ENCODE data around the gene ZNF473.

ZNF473 gene

DNA sequence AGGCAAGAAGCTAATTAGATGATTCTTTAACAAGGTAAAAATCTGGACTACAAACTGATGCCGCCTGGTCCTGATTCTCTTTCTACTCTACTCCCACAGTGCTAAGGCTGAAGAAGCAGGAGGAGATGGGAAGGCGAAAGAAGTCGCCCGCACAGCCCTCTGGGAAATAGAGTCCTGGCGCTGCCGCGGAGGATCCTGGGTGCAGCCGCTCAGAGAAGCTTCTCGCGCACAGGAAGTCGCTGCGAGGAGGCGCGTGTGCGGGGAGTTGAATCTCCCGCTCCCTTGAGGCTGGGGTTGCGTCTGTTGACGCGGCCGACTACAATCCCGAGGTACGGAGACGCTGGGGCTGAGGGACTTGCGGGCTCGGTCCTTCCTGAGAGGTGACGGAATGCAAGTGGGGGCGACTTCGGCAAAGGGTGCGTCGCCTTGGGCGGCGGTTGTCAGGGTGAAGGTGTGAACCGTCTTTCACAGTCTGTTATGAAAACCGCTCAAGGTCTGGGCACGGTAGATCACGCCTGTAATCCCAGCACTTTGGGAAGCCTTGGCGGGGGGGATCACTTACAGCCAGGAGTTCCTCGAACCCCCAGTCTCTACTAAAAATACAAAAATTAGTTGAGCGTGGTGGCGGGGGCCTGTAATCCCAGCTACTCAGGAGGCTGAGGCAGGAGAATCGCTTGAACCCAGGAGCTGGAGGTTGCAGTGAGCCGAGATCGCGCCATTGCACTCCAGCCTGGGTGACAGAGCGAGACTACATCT lies at the start of gene ZNF473:
Gene ZNF473 (plus strand): TSS at position 212 of the 756 bp plus-strand sequence. CDS start 5,078 bp downstream, outside the sequence.
- DNase-seq: peak; percentile 97

DNA sequence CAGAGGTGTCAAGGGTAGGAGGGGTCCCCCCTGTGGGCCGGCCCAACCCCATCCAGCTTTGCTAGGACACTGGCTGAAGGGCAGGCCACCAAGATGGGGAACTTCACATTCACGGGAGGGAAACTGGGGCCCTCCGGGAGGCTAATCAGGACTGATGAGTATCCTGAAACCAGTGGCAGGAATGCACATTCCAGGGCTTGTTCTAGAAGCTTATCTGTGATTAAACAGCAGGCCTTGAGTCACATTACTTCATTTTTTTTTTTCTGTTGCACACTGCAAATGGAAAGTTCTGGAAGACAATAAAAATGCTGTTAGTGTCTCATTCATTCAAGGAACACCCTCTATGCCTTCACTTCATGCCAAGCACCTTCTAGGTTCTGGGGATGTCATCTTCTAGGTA lies 49.3 kb upstream of the ZNF473 start:
- DNase-seq: no peak

DNA sequence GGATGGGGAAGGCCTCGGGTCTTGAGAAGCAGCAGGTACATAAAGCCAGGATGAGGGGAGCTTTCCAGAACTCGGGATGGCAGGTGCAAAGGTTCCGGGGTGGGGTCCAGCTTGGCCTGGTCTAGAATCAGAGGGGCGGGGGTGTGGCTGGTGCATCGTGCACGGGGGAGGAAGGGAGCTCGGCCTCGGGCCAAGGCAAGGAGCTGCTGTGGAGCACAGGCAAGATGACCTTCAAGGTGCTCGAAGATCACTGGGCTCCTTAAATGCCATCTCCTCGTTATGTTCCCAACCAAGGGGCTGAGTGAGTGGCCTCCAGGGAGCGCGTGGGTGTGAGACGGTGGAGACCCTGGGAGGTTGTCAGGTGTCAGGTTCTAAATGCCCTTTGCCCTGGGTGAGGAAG lies 48.7 kb upstream of the ZNF473 start:
- no peak for DNase-seq

DNA sequence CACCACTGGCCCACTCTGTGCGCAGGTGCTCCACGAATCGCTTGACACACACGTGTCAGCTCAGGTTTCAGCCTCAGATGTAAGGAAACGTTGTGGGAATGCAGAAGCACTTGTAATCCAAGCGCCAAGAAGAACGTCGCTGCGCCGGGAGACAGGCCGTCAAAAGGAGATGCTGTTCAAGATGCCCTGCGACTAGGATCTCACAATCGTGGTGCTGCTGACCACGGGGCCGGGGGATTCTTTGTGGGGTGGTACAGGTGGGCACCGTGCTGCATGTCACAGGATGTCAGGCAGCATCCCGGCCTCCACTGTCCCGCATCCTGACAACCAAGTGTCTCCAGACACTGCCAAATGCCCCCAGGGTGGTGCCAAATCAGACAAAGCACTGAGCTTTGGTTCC lies 47.9 kb upstream of the ZNF473 start:
- DNase-seq: no peak

DNA sequence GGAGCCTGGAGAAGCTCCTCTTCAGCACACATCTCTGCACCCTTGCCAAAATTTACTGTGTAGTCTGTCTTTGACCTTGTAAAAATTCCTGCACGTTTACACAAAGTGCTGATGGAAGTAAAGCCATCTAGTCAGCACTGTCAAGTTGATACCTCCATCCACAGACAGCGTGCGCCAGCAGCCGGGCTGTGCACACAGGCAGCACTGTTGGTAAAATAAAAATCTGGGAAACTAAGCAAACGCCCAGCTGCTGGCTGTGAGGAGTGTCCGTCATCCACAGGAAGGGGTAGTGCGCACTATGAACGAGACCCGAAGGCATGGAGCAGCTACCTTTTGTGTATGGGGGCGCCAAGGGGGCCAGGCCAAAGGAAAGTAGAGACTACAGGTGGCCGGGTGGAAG lies 47.5 kb upstream of the ZNF473 start:
- DNase-seq: no peak

DNA sequence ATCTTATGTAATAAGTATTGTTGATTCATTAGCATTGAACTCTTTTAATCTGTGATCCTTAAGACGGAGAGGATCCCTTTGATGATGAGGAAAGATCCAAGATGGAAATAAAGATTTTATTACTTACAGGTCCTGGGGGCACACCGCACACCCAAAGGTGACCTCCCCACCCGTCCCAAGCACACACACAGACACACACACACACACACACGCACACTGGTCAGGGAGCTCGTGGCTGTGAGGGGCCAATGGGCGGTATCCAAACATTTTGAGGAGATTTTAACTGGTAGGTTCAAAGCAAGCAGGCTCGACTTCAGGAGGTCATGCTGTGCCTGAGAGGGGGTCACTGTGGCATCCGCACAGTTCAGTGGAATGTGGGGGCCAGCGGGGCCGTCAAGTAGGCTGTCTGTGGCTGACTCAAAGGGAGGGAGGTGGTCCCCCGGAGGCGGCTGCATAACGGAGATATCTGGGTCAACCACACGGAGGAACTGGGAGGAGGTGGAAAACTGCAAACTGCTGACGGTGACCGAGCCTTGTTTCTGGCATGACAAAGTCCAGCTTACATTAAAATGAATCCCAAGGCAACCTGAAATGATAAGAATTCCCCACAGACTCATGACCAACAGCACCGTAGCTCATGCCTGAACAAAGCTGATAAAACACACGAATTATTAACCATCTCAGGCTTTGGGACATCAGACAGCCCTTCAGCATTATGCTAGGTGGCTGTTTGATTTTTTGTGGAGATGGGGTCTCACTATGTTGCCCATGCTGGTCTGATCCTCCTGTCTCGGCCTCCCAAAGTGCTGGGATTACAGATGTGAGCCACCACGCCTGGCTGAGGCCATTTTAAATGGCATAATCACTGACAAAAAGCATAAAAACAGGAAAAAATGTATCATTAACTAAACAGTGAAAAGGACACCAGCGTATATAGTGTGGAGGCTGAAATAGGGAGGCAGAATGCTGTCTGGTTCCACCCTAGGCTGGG lies 43.9 kb upstream of the ZNF473 start:
- DNase-seq: no peak

DNA sequence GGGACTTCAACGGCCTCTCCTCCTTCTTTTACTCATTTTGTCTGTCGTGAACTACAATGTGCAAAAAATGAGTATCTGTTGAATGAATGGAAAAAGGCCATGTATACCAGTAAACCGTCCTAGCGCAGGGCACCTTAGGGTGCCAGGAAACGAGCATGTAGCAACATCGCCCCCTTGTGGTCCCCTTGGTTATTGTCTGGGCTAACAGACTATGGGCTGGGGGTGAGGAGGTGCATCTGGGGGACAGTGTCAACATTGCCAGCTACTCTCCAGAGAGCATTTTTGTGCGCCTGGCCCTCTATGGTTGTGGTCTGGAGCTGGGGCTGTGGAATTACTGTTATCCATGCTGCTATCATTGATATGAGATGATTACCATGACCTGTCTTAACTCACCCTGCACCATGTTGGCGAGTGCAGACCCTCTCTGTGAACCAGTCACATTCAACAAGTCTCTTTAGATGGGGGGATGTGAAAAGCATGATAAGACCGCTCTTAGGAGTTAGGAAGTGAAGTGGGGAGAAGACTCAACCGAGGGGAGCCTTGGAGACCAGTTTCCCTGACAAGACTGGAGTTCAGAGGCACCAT lies 42.1 kb upstream of the ZNF473 start:
- DNase-seq: peak; percentile 76 to 81

DNA sequence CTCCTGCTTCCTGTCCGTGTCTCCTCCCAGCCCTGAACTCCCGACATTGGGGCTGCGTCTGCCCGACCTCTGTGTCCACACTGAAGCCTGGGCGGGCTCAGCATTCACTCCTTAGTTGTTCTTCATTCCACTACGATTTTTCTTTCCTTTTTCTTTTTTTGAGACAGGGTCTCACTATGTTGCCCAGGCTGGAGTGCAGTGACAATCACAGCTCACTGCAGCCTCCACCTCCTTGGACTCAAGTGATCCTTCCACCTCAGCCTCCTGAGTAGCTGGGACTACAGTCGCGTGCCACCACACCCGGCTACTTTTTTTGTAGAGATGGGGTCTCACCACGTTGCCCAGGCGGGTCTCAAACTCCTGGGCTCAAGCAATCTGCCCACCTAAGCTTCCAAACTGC lies 41.3 kb upstream of the ZNF473 start:
- DNase-seq: no peak

DNA sequence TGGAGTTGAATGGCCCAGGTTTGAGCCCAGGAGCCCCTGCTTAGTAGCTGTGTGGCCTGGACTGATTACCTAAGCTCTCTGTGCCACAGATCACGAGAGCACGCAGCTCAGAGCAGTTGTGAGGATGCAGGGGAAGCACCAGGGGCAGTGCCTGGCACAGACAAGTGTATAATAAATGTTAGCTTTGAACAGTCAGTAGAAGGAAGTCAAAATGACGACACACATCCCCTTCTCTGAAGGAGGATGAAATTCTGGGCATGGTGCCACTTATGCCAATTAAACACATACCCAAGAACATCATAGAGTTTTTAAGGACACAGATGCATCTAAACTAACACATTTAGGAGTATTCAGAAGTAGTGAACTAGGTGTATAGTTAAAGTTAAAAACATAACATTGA lies 39.9 kb upstream of the ZNF473 start:
- peak in 1 of 2 experiments; percentile 4 for DNase-seq

DNA sequence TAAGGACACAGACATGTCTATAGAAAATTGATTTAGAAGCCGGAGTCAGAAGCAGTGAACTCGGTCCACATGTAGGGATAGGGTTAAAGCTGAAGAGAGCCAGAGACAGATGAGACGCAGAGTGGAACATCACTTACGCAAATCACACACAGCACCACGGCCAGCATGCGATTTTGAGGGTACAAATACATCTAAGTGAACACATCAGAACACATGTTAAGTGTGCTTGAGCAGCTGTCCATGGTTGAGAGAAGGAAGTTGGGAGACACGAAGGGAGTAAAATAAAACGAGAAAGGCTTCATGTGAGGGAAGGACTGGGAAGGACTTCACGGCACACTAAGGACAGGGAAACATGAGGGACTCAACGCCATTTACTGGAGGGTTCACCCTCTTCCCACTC lies 39.5 kb upstream of the ZNF473 start:
- no peak for DNase-seq

DNA sequence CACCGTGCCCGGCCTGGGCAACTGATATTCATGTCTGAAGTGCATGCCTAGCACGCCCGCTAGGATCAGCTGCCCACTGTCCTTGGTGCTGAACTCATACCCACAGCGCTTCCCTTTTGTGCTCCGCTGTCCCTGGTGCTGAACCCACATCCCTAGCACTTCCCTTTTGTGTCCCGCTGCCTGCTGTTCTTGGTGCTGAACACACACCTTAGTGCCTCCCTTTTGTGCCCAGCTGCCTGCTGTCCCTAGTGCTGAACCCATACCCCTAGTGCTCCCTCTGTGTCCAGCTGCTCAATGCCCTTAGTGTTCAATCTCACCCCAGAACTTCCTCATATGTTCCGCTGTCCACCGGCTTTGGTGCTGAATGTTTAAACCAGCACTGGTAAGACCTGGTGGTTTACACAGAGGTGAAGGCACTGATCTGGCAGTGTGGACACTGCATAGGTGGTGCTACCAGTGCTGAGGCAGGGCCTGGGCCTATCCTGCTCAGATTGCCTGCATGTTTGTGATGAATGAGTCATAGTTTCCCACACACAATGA lies 38.6 kb upstream of the ZNF473 start:
- DNase-seq: peak; percentile 98 to 99

DNA sequence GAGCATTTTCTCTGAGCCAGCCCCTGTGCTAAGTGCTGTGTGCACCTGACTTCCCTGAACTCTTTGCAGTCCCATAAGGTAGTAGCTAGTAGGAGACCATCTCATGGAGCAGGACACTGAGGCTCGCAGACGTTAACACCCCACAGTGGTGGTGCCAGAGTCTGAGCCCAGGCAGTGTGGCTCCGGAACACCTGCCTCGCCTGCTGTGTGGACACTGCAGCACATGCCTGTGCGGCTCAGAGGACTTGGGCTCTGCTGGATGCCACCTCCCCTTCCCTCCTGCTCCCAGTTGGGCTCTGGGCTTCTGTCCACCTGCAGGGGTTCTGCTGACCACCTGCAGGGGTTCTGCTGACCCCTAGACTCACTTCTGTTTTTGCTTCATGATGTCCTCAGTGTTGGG lies 37.8 kb upstream of the ZNF473 start:
- DNase-seq: no peak

DNA sequence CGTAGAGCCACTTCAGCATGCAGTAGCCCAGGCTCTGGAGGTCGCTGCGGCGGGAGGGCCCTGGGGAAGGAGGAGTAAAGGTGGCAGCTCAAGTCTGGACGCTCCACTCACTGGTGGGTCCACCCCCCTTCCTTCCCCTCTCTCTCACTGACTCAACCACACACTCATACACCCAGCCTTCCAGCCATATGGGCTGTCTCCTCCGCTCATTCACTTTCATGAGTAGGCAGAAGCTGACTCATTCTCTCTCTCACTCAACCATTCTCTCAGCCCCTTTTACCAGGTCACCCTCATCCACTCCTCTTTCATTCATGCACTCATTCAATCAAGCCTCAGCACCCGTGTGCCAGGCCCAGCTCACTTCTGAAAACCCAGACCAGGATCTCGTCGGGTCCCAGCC lies 37.4 kb upstream of the ZNF473 start:
- DNase-seq: no peak

DNA sequence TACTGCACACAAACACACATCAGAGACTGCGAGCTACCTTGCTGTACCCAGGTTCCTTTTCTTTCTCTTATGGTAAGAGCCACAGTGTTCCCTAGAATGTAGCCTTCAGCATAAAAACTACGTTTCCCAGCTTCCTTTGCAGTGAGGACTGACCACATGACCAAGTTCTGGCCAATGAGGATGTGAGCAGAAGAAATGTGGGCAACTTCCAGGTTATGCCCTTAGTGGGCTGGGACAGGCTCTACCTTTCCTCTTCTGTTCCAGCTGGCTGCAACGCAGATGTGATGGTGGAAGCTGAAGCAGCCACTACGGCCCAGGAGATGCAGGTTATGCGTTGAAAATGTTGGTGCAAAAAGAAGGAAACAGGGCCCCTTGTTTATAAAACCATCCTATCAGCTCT lies 28.1 kb upstream of the ZNF473 start:
- peak; percentile 38 to 43 for DNase-seq

DNA sequence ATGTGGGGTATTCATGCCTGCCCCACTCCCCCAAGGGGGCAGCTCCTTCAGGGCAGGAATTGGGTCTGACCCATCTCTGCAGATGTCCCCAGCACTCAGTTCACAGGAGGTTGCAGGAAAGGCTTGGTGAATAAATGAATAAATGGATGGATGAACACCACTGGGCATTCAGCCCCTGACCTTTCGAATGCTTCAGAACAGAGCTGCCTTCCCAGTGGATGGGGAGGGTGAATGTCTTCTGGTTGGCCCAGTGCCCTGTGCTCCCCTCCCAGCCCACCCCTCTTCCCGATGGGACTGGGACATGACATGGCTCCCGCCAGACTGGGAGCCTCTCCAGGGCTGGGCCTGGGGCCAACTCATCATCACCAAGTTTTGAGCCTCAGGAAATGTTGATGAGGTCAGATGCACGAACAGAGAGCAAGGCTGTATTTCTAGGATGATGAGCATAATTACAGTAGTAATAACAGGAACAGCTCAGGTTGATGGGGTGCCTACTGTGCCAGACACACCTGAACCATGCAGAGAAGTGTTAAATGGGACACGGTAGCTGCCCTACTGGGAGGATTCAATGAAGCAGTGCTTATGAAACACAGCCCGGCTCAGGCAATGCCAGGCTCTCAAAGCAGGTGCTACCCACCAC lies 26.3 kb upstream of the ZNF473 start:
- DNase-seq: no peak

DNA sequence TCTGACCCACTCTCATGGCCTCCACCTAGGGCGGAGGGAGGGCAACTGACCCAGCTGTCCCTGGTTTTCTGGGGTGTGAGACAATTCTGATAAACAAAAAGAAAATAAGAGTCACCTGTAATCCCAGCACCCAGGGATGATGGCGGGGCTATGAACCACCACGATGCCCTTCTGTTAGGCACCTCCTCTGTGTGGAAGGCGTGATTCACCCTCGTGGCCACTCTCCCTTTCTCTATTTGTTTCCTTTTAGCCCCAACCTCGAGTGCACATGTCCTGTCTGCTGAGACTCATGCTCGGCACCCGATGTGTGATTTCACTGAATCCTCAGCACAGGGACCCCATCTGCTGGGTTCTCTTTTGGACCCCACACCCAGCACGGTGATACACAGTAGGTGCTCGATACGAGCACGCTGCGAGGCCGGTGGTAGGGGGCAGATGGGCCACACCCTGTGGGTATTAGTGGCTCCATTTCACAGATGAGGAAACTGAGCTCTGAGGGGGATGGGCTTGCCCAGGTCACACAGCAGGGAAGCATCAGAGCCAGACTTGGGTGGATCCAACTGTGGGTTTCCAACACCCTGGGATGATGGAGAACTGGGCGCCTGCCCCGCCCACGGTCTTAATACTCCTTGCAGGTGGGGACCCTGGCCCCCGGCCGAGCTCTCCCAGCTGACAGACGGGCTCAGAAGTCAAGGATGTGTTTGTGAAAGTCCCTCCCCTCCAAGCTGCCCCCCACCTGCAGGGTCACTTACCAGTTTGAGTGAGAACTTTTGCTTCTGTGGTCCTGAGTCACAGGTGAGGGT lies 25.6 kb upstream of the ZNF473 start:
- no peak for DNase-seq

DNA sequence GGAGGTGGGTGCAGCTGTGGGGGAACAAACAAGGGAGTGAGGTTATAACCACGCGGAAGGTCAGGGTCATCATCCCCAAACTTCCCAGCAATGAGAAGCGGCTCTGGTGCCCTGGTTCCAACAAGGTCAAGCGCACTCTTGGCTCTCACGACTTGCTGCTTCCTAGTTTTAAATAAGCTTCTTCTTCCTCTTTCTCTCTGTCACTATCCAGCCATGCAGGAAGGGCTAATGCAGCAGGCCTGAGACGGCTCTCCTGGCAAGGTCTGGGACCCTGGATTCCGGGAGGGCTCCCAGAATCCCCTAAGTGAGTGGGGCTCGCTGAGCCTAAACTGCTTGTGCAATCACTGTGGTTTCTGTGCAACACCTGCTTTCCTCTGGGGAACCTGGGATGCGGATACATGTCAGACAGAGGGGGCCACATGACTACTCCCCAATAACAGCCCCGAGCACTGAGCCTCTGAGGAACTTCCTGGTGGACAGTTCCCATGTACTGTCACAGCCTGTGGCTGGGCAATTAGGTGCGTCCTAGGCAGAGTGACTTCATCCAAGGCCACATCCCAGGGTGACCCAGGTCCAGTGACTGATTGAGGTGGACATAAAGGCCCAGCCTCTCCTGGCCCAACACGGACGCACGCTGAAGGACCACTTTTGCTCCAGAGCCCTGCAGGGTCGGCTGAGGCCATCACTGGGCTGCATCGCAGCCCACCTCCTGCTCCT lies 24.8 kb upstream of the ZNF473 start:
- peak; percentile 7 to 9 for DNase-seq

DNA sequence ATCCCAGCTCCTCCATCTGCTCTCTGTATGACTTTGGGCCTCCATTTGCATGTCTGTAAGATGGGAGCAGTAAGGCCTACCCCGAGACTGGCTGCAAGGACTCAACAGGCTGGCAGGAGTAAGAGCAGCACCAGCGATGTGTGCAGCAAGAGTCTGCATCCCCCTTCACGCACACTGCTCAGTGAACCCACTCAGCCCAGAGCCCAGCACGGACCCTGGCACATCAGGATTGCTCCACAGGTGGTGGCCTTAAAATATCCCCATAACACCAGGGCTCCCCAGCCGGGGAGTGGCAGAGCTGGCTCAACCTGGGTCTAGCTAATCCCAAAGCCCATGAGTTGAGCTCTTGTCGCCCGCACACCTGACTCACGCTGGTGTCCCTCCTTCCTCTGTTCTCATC lies 24.0 kb upstream of the ZNF473 start:
- no peak for DNase-seq

DNA sequence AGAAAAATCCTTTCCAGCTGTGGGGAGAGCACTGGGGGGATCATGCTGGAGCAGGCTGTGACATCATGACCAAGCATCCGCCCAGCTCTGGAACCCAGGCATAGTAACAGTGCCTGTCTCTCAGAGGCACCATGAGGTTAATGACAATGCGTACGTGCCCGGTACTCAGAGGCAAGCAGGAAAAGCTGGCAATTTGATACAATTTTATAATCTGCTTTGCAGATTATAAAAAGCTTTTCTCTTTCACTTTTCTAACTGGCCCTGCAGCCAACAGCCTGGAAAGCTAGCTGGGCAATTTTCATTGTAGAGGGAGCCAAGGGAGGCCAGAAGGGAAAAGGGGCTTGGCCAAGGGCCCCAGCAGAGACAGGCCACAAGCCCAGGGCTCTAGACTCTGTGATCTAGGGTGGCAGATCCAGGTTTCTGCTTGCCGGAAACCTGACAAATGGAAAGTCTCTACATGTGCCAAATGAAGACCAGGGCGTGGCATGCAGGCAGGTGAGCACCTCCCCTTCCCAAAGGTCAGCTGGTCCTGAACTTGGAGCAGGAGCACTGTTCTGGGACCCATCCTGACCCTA lies 23.3 kb upstream of the ZNF473 start:
- no peak for DNase-seq

DNA sequence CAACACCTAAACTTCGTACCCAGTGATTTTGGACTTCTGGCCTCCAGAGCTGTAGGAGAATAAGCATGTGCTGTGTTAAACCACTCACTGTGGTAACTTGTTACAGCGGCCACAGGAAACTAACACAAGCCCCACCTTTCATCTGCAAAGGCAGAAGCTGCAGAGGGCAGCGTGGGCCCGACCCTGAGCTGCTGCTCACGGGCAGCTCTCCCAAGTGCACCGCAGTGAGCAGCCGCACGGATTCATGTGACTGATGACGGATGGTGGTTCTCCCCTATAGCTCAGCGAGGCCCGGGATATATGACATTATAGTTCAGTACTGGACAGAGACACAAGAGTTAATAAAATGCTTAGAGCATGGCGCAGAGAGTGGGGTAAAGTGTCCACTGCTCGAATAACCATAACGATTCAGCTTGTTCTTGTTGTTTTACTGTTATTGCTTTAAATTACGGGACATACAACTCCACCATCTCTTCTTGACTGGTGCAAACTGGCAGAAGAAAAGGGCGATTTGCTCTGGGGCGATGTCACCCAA lies 22.5 kb upstream of the ZNF473 start:
- no peak for DNase-seq
